SU-DHL-6 (cell line): Measurements from ENCODE around the gene NTN3.
"Not testable (repeated sequence)": the region's sequence is repeated elsewhere in the genome, so short reads cannot be mapped to it uniquely, and the experiment has no call there.

Experiments used
- CTCF ChIP-seq: fragments of 200-600 bp; sonication (generic); IDR thresholded peaks from one replicate; pipeline ENCODE4 v1.5.1; 2017; ENCODE audit warnings: antibody characterized with exemption, mild to moderate bottlenecking, low read length, moderate library complexity; ENCODE audit not compliant: insufficient read depth, poor library complexity, severe bottlenecking
- EZH2phosphoT487 ChIP-seq: fragments of 200-600 bp; sonication (generic), shearing (Covaris generic); conservative IDR thresholded peaks from 2 replicates; pipeline ENCODE4 v1.6.1; 2018; ENCODE audit warnings: mild to moderate bottlenecking, antibody characterized with exemption, low read length, moderate library complexity, mixed read lengths

- not testable (repeated sequence) for TF ChIP-seq CTCF, EZH2phosphoT487
Measured at GRCh38 chr16:2441143-2441804, 29.8 kb upstream of the NTN3 start.
